ENCODE results near the gene CDH24. TPM values are rescaled to one million over a fixed set of nuclear protein-coding genes. Genes with fewer than 3 reads are reported as not detected.

The CDH24 gene
- total RNA-seq, 1 experiment from 2014 or later, result 17.9 TPM

DNA sequence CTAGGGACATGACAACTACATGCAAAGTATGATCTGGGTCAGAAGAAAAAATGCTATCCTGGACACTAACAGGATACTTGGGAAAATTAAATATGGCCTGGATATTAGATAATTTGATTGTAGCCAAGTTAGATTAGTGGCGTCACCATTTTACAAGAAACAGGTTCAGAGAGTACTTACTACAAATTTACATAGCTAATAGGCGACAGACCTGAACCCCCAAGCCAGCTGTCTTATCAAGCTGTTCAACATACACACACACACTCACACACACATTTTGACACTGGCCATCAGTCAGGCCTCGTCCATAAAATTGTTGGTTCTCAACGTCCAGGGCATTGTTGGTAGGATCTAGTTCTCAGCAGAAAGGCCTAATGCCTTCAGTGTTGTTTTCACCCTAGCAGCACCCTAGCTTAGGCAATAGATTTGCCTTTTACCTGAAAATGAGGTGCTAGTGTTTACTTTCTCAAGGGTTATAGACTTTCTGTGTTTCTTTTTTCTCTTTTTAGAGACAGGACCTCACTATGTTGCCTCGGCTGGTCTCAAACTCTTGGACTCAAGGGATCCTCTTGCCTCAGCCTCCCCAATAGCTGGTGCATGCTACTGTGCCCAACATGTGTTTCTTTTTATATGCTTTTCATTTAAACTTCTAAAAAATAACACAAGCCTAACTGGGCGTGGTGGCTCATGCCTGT lies 44.1 kb downstream of the CDH24 start:
- TF ChIP-seq PRRX2 (CRISPR knock-in tag; IDR thresholded peaks at IDR 0.05) (no peak), SP1 (CRISPR knock-in tag; conservative IDR thresholded peaks at IDR 0.05) (no peak), ZNF219 (CRISPR knock-in tag; IDR thresholded peaks at IDR 0.05; ENCODE audit: borderline replicate concordance) (no peak), CREM (CRISPR knock-in tag; IDR thresholded peaks at IDR 0.05) (no peak), ZNF281 (CRISPR knock-in tag; IDR thresholded peaks at IDR 0.05) (no peak), NR2C2 (CRISPR knock-in tag; IDR thresholded peaks at IDR 0.05) (no peak), IRF2 (CRISPR knock-in tag; IDR thresholded peaks at IDR 0.05; ENCODE audit: borderline replicate concordance, low read depth) (no peak), ZNF423 (CRISPR knock-in tag; IDR thresholded peaks at IDR 0.05) (no peak), TCF7 (CRISPR knock-in tag; IDR thresholded peaks at IDR 0.05; ENCODE audit: low read depth) (no peak), CTCF (IDR thresholded peaks at IDR 0.05) (no peak), ZNF671 (CRISPR knock-in tag; IDR thresholded peaks at IDR 0.05) (no peak), ZNF512 (CRISPR knock-in tag; IDR thresholded peaks at IDR 0.05; ENCODE audit: borderline replicate concordance) (no peak), RELA (CRISPR knock-in tag; IDR thresholded peaks at IDR 0.05; ENCODE audit: borderline replicate concordance) (no peak), ETV6 (CRISPR knock-in tag; IDR thresholded peaks at IDR 0.05) (no peak)
- TF ChIP-seq, protein P1, sequence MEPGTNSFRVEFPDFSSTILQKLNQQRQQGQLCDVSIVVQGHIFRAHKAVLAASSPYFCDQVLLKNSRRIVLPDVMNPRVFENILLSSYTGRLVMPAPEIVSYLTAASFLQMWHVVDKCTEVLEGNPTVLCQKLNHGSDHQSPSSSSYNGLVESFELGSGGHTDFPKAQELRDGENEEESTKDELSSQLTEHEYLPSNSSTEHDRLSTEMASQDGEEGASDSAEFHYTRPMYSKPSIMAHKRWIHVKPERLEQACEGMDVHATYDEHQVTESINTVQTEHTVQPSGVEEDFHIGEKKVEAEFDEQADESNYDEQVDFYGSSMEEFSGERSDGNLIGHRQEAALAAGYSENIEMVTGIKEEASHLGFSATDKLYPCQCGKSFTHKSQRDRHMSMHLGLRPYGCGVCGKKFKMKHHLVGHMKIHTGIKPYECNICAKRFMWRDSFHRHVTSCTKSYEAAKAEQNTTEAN (CRISPR knock-in tag; IDR thresholded peaks at IDR 0.05), result no peak
- TF ChIP-seq, protein P2, sequence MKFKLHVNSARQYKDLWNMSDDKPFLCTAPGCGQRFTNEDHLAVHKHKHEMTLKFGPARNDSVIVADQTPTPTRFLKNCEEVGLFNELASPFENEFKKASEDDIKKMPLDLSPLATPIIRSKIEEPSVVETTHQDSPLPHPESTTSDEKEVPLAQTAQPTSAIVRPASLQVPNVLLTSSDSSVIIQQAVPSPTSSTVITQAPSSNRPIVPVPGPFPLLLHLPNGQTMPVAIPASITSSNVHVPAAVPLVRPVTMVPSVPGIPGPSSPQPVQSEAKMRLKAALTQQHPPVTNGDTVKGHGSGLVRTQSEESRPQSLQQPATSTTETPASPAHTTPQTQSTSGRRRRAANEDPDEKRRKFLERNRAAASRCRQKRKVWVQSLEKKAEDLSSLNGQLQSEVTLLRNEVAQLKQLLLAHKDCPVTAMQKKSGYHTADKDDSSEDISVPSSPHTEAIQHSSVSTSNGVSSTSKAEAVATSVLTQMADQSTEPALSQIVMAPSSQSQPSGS (CRISPR knock-in tag; IDR thresholded peaks at IDR 0.05; ENCODE audit: borderline replicate concordance, low read depth), result no peak
- TF ChIP-seq, protein P3, sequence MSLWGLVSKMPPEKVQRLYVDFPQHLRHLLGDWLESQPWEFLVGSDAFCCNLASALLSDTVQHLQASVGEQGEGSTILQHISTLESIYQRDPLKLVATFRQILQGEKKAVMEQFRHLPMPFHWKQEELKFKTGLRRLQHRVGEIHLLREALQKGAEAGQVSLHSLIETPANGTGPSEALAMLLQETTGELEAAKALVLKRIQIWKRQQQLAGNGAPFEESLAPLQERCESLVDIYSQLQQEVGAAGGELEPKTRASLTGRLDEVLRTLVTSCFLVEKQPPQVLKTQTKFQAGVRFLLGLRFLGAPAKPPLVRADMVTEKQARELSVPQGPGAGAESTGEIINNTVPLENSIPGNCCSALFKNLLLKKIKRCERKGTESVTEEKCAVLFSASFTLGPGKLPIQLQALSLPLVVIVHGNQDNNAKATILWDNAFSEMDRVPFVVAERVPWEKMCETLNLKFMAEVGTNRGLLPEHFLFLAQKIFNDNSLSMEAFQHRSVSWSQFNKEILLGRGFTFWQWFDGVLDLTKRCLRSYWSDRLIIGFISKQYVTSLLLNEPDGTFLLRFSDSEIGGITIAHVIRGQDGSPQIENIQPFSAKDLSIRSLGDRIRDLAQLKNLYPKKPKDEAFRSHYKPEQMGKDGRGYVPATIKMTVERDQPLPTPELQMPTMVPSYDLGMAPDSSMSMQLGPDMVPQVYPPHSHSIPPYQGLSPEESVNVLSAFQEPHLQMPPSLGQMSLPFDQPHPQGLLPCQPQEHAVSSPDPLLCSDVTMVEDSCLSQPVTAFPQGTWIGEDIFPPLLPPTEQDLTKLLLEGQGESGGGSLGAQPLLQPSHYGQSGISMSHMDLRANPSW (CRISPR knock-in tag; conservative IDR thresholded peaks at IDR 0.05; ENCODE audit: low read depth), result no peak
- H3K36me3 Mint-ChIP-seq, result no peaks in the 10 kb centered on the region; the same call in 1 of the 2 replicates
- H3K4me1 Mint-ChIP-seq, result peaks cover 14% of the 10 kb centered on the region
- H3K27ac Mint-ChIP-seq, result no peak overlapping the region
- no peaks in the 10 kb centered on the region for H3K27me3 Mint-ChIP-seq (ENCODE audit: low read depth)
- no peak overlapping the region for H3K4me3 Mint-ChIP-seq
- H3K9me3 Mint-ChIP-seq, result peaks cover 8% of the 10 kb centered on the region
- ChIA-PET POLR2A (no interaction called here), CTCF (interaction anchor here (1.2 to 4.0 kb wide), 4 partner anchors 9 to 73 kb away, joined by 3 to 36 read pairs (median 4); no protein-coding TSS in a partner anchor)
- DNase-seq (ENCODE audit: low spot score), result no peak
- ATAC-seq, result no peak

All from WTC11 (cell line).